ENCODE data around the gene NCR3LG1.

- TF ChIP-seq, protein P1, sequence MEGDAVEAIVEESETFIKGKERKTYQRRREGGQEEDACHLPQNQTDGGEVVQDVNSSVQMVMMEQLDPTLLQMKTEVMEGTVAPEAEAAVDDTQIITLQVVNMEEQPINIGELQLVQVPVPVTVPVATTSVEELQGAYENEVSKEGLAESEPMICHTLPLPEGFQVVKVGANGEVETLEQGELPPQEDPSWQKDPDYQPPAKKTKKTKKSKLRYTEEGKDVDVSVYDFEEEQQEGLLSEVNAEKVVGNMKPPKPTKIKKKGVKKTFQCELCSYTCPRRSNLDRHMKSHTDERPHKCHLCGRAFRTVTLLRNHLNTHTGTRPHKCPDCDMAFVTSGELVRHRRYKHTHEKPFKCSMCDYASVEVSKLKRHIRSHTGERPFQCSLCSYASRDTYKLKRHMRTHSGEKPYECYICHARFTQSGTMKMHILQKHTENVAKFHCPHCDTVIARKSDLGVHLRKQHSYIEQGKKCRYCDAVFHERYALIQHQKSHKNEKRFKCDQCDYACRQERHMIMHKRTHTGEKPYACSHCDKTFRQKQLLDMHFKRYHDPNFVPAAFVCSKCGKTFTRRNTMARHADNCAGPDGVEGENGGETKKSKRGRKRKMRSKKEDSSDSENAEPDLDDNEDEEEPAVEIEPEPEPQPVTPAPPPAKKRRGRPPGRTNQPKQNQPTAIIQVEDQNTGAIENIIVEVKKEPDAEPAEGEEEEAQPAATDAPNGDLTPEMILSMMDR (IDR thresholded peaks at IDR 0.05) = no peak
- TF ChIP-seq POLR2A (IDR thresholded peaks at IDR 0.05) = no peak
These were observed 49.7 kb downstream of the NCR3LG1 start for GRCh38 chr11:17401316-17401715.

Data from uterus (tissue), 2 donors.